ENCODE results near the gene C2orf42.
"Not testable (repeated sequence)": the region's sequence is repeated elsewhere in the genome, so short reads cannot be mapped to it uniquely, and the experiment has no call there.

C2orf42 gene

GRCh38 chr2:70190418-70191243 lies at the start of gene C2orf42:
Gene C2orf42 (minus strand): TSS chr2:70191019. CDS start chr2:70181985, 9,034 bp downstream.
- DNase-seq = peak; percentile 98

GRCh38 chr2:70240599-70240998 lies 49.8 kb upstream of the C2orf42 start:
- no peak for DNase-seq

GRCh38 chr2:70233926-70234325 lies 43.1 kb upstream of the C2orf42 start:
- no peak for DNase-seq

GRCh38 chr2:70226781-70227180 lies 36.0 kb upstream of the C2orf42 start:
- DNase-seq = no peak

- not testable (repeated sequence) for DNase-seq
These were observed 32.5 kb upstream of the C2orf42 start for GRCh38 chr2:70223305-70223704.

GRCh38 chr2:70214953-70215549 lies 24.2 kb upstream of the C2orf42 start:
- DNase-seq = no peak

GRCh38 chr2:70214365-70214764 lies 23.5 kb upstream of the C2orf42 start:
- DNase-seq = no peak

GRCh38 chr2:70212298-70212932 lies 21.6 kb upstream of the C2orf42 start:
- DNase-seq = no peak

GRCh38 chr2:70211595-70211994 lies 20.8 kb upstream of the C2orf42 start:
- no peak for DNase-seq

GRCh38 chr2:70204452-70204851 lies 13.6 kb upstream of the C2orf42 start:
- DNase-seq = no peak

- DNase-seq = no peak
These were observed 12.3 kb upstream of the C2orf42 start for GRCh38 chr2:70203086-70203485.

GRCh38 chr2:70202236-70202806 lies 11.5 kb upstream of the C2orf42 start:
- no peak for DNase-seq

GRCh38 chr2:70201831-70202230 lies 11.0 kb upstream of the C2orf42 start:
- no peak for DNase-seq

- no peak for DNase-seq
These were observed 10.5 kb upstream of the C2orf42 start for GRCh38 chr2:70201225-70201768.

- no peak for DNase-seq
These were observed 8.6 kb upstream of the C2orf42 start for GRCh38 chr2:70199320-70199864.

GRCh38 chr2:70192516-70192915 lies 1.7 kb upstream of the C2orf42 start:
- DNase-seq = no peak

GRCh38 chr2:70191244-70191735 lies 471 bp upstream of the C2orf42 start:
- DNase-seq = no peak

- DNase-seq = no peak
These were observed 2.4 kb downstream of the C2orf42 start for GRCh38 chr2:70188460-70188859.

GRCh38 chr2:70187170-70187569 lies 3.6 kb downstream of the C2orf42 start:
- DNase-seq = not testable (repeated sequence)

- DNase-seq = no peak
These were observed 8.1 kb downstream of the C2orf42 start for GRCh38 chr2:70182689-70183088.

GRCh38 chr2:70181363-70181956 lies 9.4 kb downstream of the C2orf42 start:
- no peak for DNase-seq

GRCh38 chr2:70173520-70173919 lies 17.3 kb downstream of the C2orf42 start:
- no peak for DNase-seq
